HEK293T (cell line): ENCODE results near the gene CLMP.

Source experiments
- ARNT ChIP-seq: fragments of 450-650 bp; IDR thresholded peaks from 2 replicates; pipeline ENCODE4 v1.6.1; 2017; ENCODE audit warnings: mild to moderate bottlenecking
- BHLHE40 ChIP-seq: fragments of 450-650 bp; IDR thresholded peaks from 2 replicates; pipeline ENCODE4 v1.6.1; 2016; ENCODE audit warnings: mild to moderate bottlenecking, moderate library complexity, borderline replicate concordance
- FOXK2 ChIP-seq: fragments of 450-650 bp; IDR thresholded peaks from 2 replicates; pipeline ENCODE4 v1.6.1; 2016; ENCODE audit warnings: mild to moderate bottlenecking
- FOXM1 ChIP-seq: fragments of 450-650 bp; IDR thresholded peaks from 2 replicates; pipeline ENCODE4 v1.6.1; 2017; ENCODE audit warnings: mild to moderate bottlenecking, borderline replicate concordance
- L3MBTL2 ChIP-seq: fragments of 450-650 bp; conservative IDR thresholded peaks from 2 replicates; pipeline ENCODE4 v1.6.1; 2016; ENCODE audit warnings: mild to moderate bottlenecking
- NFRKB ChIP-seq: fragments of 450-650 bp; IDR thresholded peaks from 2 replicates; pipeline ENCODE4 v1.6.1; 2016; ENCODE audit warnings: mild to moderate bottlenecking, moderate library complexity
- SP1 ChIP-seq: fragments of 450-650 bp; IDR thresholded peaks from 2 replicates; pipeline ENCODE4 v1.6.1; 2017
- SUZ12 ChIP-seq: fragments of 450-650 bp; IDR thresholded peaks from 2 replicates; pipeline ENCODE4 v1.6.1; 2016; ENCODE audit warnings: mild to moderate bottlenecking
- ZNF384 ChIP-seq: fragments of 450-650 bp; IDR thresholded peaks from 2 replicates; pipeline ENCODE4 v1.6.1; 2016

- no peak for TF ChIP-seq BHLHE40
- no peak for TF ChIP-seq ZNF384
- TF ChIP-seq NFRKB: no peak
- TF ChIP-seq SP1: no peak
- no peak for TF ChIP-seq L3MBTL2
- TF ChIP-seq FOXM1: no peak
- TF ChIP-seq ARNT: no peak
- no peak for TF ChIP-seq SUZ12
- TF ChIP-seq FOXK2: no peak
These were observed 1.1 kb upstream of the CLMP start for GRCh38 chr11:123196060-123196714.
